ENCODE measurements around the gene LNP1.

DNA sequence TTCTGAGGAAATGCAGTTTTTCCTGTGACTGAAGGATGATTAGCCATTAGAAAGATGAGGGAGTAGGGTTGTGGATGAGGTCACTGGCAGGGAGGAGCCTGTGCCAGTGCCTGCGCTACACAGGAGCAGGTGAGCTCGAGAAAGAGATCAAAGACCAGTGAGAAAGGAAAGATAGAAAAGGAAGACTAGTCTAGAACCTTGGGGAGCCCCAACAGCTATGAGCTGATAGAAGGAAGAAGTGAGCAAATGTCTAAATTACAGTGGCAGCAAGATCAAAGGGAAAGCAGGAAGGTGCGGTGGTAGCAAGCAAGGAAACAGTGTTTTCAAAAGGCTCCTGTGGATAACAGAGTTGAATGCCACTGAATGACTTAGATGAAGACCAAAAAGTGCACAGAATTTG is 39.6 kb downstream of the LNP1 start:
- TF ChIP-seq, protein P1, sequence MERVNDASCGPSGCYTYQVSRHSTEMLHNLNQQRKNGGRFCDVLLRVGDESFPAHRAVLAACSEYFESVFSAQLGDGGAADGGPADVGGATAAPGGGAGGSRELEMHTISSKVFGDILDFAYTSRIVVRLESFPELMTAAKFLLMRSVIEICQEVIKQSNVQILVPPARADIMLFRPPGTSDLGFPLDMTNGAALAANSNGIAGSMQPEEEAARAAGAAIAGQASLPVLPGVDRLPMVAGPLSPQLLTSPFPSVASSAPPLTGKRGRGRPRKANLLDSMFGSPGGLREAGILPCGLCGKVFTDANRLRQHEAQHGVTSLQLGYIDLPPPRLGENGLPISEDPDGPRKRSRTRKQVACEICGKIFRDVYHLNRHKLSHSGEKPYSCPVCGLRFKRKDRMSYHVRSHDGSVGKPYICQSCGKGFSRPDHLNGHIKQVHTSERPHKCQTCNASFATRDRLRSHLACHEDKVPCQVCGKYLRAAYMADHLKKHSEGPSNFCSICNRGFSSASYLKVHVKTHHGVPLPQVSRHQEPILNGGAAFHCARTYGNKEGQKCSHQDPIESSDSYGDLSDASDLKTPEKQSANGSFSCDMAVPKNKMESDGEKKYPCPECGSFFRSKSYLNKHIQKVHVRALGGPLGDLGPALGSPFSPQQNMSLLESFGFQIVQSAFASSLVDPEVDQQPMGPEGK (CRISPR knock-in tag; IDR thresholded peaks at IDR 0.05; ENCODE audit: borderline replicate concordance): no peak
- no peak for TF ChIP-seq OSR1 (CRISPR knock-in tag; IDR thresholded peaks at IDR 0.05)
- TF ChIP-seq ZNF8 (CRISPR knock-in tag; IDR thresholded peaks at IDR 0.05): no peak
- TF ChIP-seq GLIS3 (CRISPR knock-in tag; IDR thresholded peaks at IDR 0.05): no peak
- TF ChIP-seq ZFP30 (CRISPR knock-in tag; IDR thresholded peaks at IDR 0.05): no peak
- TF ChIP-seq, protein P2, sequence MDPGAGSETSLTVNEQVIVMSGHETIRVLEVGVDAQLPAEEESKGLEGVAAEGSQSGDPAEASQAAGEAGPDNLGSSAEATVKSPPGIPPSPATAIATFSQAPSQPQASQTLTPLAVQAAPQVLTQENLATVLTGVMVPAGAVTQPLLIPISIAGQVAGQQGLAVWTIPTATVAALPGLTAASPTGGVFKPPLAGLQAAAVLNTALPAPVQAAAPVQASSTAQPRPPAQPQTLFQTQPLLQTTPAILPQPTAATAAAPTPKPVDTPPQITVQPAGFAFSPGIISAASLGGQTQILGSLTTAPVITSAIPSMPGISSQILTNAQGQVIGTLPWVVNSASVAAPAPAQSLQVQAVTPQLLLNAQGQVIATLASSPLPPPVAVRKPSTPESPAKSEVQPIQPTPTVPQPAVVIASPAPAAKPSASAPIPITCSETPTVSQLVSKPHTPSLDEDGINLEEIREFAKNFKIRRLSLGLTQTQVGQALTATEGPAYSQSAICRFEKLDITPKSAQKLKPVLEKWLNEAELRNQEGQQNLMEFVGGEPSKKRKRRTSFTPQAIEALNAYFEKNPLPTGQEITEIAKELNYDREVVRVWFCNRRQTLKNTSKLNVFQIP (CRISPR knock-in tag; IDR thresholded peaks at IDR 0.05; ENCODE audit: borderline replicate concordance, low read depth): no peak
- TF ChIP-seq ZFP3 (CRISPR knock-in tag; IDR thresholded peaks at IDR 0.05): no peak
- TF ChIP-seq RARB (CRISPR knock-in tag; IDR thresholded peaks at IDR 0.05): no peak
- TF ChIP-seq CSDC2 (CRISPR knock-in tag; IDR thresholded peaks at IDR 0.05): no peak
- TF ChIP-seq, protein P3, sequence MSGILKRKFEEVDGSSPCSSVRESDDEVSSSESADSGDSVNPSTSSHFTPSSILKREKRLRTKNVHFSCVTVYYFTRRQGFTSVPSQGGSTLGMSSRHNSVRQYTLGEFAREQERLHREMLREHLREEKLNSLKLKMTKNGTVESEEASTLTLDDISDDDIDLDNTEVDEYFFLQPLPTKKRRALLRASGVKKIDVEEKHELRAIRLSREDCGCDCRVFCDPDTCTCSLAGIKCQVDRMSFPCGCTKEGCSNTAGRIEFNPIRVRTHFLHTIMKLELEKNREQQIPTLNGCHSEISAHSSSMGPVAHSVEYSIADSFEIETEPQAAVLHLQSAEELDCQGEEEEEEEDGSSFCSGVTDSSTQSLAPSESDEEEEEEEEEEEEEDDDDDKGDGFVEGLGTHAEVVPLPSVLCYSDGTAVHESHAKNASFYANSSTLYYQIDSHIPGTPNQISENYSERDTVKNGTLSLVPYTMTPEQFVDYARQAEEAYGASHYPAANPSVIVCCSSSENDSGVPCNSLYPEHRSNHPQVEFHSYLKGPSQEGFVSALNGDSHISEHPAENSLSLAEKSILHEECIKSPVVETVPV (CRISPR knock-in tag; IDR thresholded peaks at IDR 0.05): no peak
- no peak for TF ChIP-seq SNAI2 (CRISPR knock-in tag; IDR thresholded peaks at IDR 0.05)
- TF ChIP-seq ARNTL (CRISPR knock-in tag; IDR thresholded peaks at IDR 0.05; ENCODE audit: borderline replicate concordance, low read depth): no peak
- TF ChIP-seq, protein P4, sequence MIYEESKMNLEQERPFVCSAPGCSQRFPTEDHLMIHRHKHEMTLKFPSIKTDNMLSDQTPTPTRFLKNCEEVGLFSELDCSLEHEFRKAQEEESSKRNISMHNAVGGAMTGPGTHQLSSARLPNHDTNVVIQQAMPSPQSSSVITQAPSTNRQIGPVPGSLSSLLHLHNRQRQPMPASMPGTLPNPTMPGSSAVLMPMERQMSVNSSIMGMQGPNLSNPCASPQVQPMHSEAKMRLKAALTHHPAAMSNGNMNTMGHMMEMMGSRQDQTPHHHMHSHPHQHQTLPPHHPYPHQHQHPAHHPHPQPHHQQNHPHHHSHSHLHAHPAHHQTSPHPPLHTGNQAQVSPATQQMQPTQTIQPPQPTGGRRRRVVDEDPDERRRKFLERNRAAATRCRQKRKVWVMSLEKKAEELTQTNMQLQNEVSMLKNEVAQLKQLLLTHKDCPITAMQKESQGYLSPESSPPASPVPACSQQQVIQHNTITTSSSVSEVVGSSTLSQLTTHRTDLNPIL (CRISPR knock-in tag; IDR thresholded peaks at IDR 0.05; ENCODE audit: low read depth): no peak

Data from SK-N-SH treated with all-trans-retinoic acid at 6 μM for 48 hours (cell line).